ENCODE results near the gene AGO3. TPM values are rescaled to one million over a fixed set of nuclear protein-coding genes. Genes with fewer than 3 reads are reported as not detected.
A peak's percentile ranks its signal among the peaks of the same experiment; 100 is the strongest.
"Not testable (repeated sequence)": the region's sequence is repeated elsewhere in the genome, so short reads cannot be mapped to it uniquely, and the experiment has no call there.

Gene AGO3
- total and polyA plus RNA-seq, 4 experiments from 2014 or later, result 11.2 to 47.3 (median 29.5) TPM

DNA sequence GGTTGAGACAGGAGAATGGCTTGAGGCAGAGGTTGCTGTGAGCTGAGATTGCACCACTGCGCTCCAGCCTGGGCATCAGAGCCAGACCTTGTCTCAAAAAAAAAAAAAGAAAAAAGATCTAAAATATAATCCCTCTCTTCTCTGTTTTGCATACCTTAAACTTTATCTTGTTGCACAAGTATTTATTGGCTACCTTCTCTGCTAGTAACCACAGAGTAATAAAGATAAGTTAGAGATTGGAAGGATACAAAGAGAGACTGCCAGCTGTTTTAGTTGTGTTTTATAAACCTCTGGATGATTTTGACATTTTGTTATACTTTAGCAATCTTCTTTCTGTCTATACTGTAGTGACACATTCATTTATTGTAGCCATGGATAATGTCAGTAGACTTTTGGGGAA is 27.7 kb downstream of the AGO3 start:
- CTCF ChIA-PET (ENCODE audit: partially characterized antibody), result no interaction called here
- Histone ChIP-seq H3K4me3 (ENCODE audit: low read length in 2 of 2) (no peak overlapping the region), H3K27me3 (ENCODE audit: insufficient read depth, low read length) (no peaks in the 10 kb centered on the region), H3K27ac (ENCODE audit: low read depth, low read length) (no peak overlapping the region), H3K9me3 (ENCODE audit: control insufficient read depth in 1 of 2, low read length in 2 of 2) (no peaks in the 10 kb centered on the region), H3K36me3 (ENCODE audit: insufficient read depth, low read length) (no peaks in the 10 kb centered on the region), H3K4me1 (ENCODE audit: insufficient read depth, low read length) (no peaks in the 10 kb centered on the region)
- Mint-ChIP-seq H3K4me3 (no peak overlapping the region), H3K9me3 (no peaks in the 10 kb centered on the region), H3K4me1 (peaks cover 5 to 12% (median 7%) of the 10 kb centered on the region in 4 donors), H3K27ac (peak overlapping the region in 1 of 7 donors; percentile 22), H3K36me3 (peaks cover 18 to 19% of the 10 kb centered on the region in 2 donors), H3K27me3 (no peaks in the 10 kb centered on the region)
- DNase-seq, result no peak
- POLR2A ChIA-PET (ENCODE audit: partially characterized antibody), result interaction anchor here (0.7 kb wide), 1 partner anchor 29 kb away, joined by 3 read pairs; no protein-coding TSS in a partner anchor
- intact Hi-C loops (cut with micrococcal nuclease), result no loop called here

DNA sequence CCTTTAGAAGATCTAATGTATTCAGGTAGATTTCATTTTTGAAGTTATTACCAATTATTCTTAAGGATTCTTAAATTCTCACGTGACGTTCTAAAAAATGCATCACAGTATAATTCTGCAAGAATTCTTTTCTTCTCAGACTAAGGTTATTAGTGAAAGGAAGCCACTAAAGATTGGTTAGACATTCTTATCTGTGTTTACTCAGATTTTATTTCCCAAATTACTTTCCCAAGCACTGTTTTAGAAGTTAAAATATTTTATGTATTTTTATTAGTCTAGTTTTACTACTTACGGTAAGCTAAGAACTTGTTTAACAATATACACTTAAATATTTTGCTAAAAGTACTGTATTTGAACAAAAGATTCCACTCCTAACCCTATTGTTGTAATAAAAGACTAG is 28.4 kb downstream of the AGO3 start:
- no peak overlapping the region for H3K27ac Mint-ChIP-seq
- ChIA-PET CTCF (ENCODE audit: partially characterized antibody) (no interaction called here), POLR2A (ENCODE audit: partially characterized antibody) (interaction anchor here (0.7 kb wide), 1 partner anchor 29 kb away, joined by 3 read pairs; no protein-coding TSS in a partner anchor)
- H3K9me3 ChIP-seq (ENCODE audit: control insufficient read depth in 1 of 2, low read length in 2 of 2), result no peaks in the 10 kb centered on the region
- no peak overlapping the region for H3K4me3 ChIP-seq (ENCODE audit: low read length in 2 of 2)
- H3K4me1 Mint-ChIP-seq, result peaks cover 5 to 8% (median 7%) of the 10 kb centered on the region in 4 donors
- no peaks in the 10 kb centered on the region for H3K36me3 ChIP-seq (ENCODE audit: insufficient read depth, low read length)
- no peaks in the 10 kb centered on the region for H3K27me3 ChIP-seq (ENCODE audit: insufficient read depth, low read length)
- no peak overlapping the region for H3K4me3 Mint-ChIP-seq
- DNase-seq, result no peak
- no peaks in the 10 kb centered on the region for H3K9me3 Mint-ChIP-seq
- no peaks in the 10 kb centered on the region for H3K4me1 ChIP-seq (ENCODE audit: insufficient read depth, low read length)
- H3K27me3 Mint-ChIP-seq, result no peaks in the 10 kb centered on the region
- H3K36me3 Mint-ChIP-seq, result peaks cover 19 to 24% of the 10 kb centered on the region in 2 donors
- intact Hi-C loops (cut with micrococcal nuclease), result no loop called here
- no peak overlapping the region for H3K27ac ChIP-seq (ENCODE audit: low read depth, low read length)

DNA sequence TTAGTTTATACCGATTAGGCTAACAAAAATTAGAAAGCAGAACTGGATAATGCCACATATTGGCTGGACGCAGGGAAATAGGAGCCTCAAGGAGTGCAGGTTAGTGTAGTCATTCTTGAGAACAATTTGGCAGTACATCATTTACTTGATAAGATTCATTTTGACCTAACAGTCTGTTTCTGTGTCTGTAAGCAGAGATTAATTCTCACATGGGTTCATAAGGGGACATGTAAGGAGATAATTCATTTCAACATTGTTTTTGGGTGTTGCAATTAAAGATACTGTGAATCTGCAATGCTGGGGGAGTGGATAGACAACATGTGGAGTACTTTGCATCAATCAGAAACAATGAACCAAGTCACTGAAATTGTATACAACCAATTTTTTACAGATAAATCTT is 32.0 kb downstream of the AGO3 start:
- Histone ChIP-seq H3K36me3 (ENCODE audit: insufficient read depth, low read length) (peaks cover under 1% of the 10 kb centered on the region), H3K27me3 (ENCODE audit: insufficient read depth, low read length) (no peaks in the 10 kb centered on the region), H3K9me3 (ENCODE audit: control insufficient read depth in 1 of 2, low read length in 2 of 2) (no peaks in the 10 kb centered on the region), H3K27ac (ENCODE audit: low read depth, low read length) (no peak overlapping the region), H3K4me1 (ENCODE audit: insufficient read depth, low read length) (no peaks in the 10 kb centered on the region), H3K4me3 (ENCODE audit: low read length in 2 of 2) (no peak overlapping the region)
- Mint-ChIP-seq H3K4me3 (no peak overlapping the region), H3K36me3 (peaks cover 13 to 14% of the 10 kb centered on the region in 2 donors), H3K27ac (no peak overlapping the region), H3K4me1 (peaks cover 0 to 8% (median 3%) of the 10 kb centered on the region in 4 donors), H3K27me3 (no peaks in the 10 kb centered on the region), H3K9me3 (no peaks in the 10 kb centered on the region)
- intact Hi-C loops (cut with micrococcal nuclease), result no loop called here
- ChIA-PET CTCF (ENCODE audit: partially characterized antibody) (no interaction called here), POLR2A (ENCODE audit: partially characterized antibody) (no interaction called here)
- DNase-seq, result no peak

DNA sequence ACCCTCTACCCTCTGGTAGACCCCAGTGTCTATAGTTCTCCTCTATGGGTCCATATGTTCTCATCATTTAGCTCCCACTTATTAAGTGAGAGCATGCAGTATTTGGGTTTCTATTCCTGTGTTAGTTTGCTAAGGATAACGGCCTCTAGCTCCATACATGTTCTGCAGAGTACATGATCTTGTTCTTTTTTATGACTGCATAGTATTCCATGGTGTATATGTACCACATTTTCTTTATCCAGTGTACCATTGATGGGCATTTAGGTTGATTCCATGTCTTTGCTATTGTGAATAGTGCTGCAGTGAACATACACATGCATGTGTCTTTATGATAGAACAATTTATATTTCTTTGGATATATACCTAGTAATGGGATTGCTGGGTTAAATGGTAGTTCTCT is 33.4 kb downstream of the AGO3 start:
- H3K4me3 ChIP-seq (ENCODE audit: low read length in 2 of 2); intact Hi-C loops (cut with micrococcal nuclease); DNase-seq; H3K27ac Mint-ChIP-seq; CTCF ChIA-PET (ENCODE audit: partially characterized antibody); POLR2A ChIA-PET (ENCODE audit: partially characterized antibody); H3K36me3 ChIP-seq (ENCODE audit: insufficient read depth, low read length); H3K27ac ChIP-seq (ENCODE audit: low read depth, low read length); H3K4me1 Mint-ChIP-seq; H3K27me3 Mint-ChIP-seq; H3K9me3 Mint-ChIP-seq; H3K27me3 ChIP-seq (ENCODE audit: insufficient read depth, low read length); H3K9me3 ChIP-seq (ENCODE audit: control insufficient read depth in 1 of 2, low read length in 2 of 2); H3K4me1 ChIP-seq (ENCODE audit: insufficient read depth, low read length); H3K4me3 Mint-ChIP-seq: not testable (repeated sequence)
- peaks cover 23 to 27% of the 10 kb centered on the region in 2 donors for H3K36me3 Mint-ChIP-seq

DNA sequence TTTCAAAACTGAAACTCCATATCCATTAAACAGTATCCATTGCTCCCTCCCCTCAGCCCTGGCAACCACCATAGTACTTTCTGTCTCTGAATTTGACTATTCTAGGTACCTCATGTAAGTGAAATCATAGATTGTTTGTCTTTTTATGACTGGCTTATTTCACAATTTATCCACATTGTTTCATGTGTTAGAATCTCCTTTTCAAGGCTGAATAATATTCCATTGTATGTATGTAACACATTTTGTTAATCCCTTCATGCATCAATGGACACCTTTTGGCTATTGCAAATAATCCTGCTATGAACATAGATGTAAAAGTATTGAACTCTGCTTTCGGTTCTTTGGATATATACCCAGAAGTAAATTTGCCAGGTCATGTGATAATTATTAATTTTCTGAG is 37.5 kb downstream of the AGO3 start:
- no peaks in the 10 kb centered on the region for H3K4me1 ChIP-seq (ENCODE audit: insufficient read depth, low read length)
- peaks cover 0 to 9% (median 1%) of the 10 kb centered on the region in 4 donors for H3K4me1 Mint-ChIP-seq
- no peaks in the 10 kb centered on the region for H3K9me3 ChIP-seq (ENCODE audit: control insufficient read depth in 1 of 2, low read length in 2 of 2)
- H3K4me3 ChIP-seq (ENCODE audit: low read length in 2 of 2), result no peak overlapping the region
- H3K27me3 ChIP-seq (ENCODE audit: insufficient read depth, low read length), result no peaks in the 10 kb centered on the region
- peaks cover 18% of the 10 kb centered on the region for H3K36me3 ChIP-seq (ENCODE audit: insufficient read depth, low read length)
- DNase-seq, result no peak
- H3K4me3 Mint-ChIP-seq, result no peak overlapping the region
- no peaks in the 10 kb centered on the region for H3K9me3 Mint-ChIP-seq
- ChIA-PET CTCF (ENCODE audit: partially characterized antibody) (no interaction called here), POLR2A (ENCODE audit: partially characterized antibody) (no interaction called here)
- no peaks in the 10 kb centered on the region for H3K27me3 Mint-ChIP-seq
- H3K27ac Mint-ChIP-seq, result no peak overlapping the region
- H3K27ac ChIP-seq (ENCODE audit: low read depth, low read length), result no peak overlapping the region
- H3K36me3 Mint-ChIP-seq, result peaks cover 36 to 42% of the 10 kb centered on the region in 2 donors
- intact Hi-C loops (cut with micrococcal nuclease), result no loop called here

DNA sequence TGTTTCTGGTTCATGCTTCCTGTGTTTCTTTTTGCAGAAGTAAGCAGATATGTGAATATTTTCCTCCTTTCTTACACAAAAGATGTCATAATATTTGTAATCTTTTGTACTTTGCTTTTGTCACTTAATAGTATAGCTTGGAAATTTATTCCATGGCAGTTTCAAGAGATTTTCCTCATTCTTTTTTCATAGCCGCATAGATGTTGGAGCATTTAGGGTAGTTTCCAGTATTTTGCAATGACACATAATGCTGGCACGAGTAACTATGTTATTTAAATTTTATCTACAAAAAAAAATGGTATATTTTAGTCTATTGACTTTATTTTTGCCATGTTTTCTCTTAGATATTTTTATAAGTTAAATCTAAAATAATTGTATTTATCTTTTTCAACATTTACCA is 40.7 kb downstream of the AGO3 start:
- intact Hi-C loops (cut with micrococcal nuclease), result no loop called here
- Histone ChIP-seq H3K4me1 (ENCODE audit: insufficient read depth, low read length) (no peaks in the 10 kb centered on the region), H3K36me3 (ENCODE audit: insufficient read depth, low read length) (peaks cover 18% of the 10 kb centered on the region), H3K27ac (ENCODE audit: low read depth, low read length) (no peak overlapping the region), H3K9me3 (ENCODE audit: control insufficient read depth in 1 of 2, low read length in 2 of 2) (no peaks in the 10 kb centered on the region), H3K4me3 (ENCODE audit: low read length in 2 of 2) (no peak overlapping the region), H3K27me3 (ENCODE audit: insufficient read depth, low read length) (no peaks in the 10 kb centered on the region)
- ChIA-PET POLR2A (ENCODE audit: partially characterized antibody) (no interaction called here), CTCF (ENCODE audit: partially characterized antibody) (no interaction called here)
- no peak for DNase-seq
- H3K4me1 Mint-ChIP-seq, result peaks cover 4 to 14% (median 10%) of the 10 kb centered on the region in 4 donors
- H3K9me3 Mint-ChIP-seq, result no peaks in the 10 kb centered on the region
- no peaks in the 10 kb centered on the region for H3K27me3 Mint-ChIP-seq
- H3K27ac Mint-ChIP-seq, result no peak overlapping the region
- H3K36me3 Mint-ChIP-seq, result peaks cover 54 to 56% of the 10 kb centered on the region in 2 donors
- no peak overlapping the region for H3K4me3 Mint-ChIP-seq

DNA sequence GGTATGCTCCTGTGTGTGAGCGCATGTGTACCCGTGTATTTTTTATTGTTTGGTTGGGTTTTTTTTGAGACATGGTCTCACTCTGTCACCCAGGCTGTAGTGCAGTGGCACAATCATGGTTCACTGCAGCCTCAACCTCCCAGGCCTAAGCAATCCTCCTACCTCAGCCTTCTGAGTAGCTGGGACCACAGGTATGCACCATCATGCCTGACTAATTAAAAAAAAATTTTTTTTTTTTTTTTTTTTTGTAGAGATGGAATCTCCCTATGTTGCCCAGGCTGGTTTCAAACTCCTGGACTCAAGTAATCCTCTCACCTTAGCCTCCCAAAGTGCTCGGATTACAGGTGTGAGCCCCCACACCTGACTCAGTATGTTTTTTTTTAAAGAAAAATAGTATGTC is 41.7 kb downstream of the AGO3 start:
- H3K36me3 ChIP-seq (ENCODE audit: insufficient read depth, low read length), result peaks cover 18% of the 10 kb centered on the region
- DNase-seq; H3K4me3 ChIP-seq (ENCODE audit: low read length in 2 of 2); H3K4me1 ChIP-seq (ENCODE audit: insufficient read depth, low read length); H3K4me3 Mint-ChIP-seq; H3K27me3 Mint-ChIP-seq; H3K9me3 Mint-ChIP-seq; POLR2A ChIA-PET (ENCODE audit: partially characterized antibody); CTCF ChIA-PET (ENCODE audit: partially characterized antibody); H3K27ac Mint-ChIP-seq; H3K27ac ChIP-seq (ENCODE audit: low read depth, low read length); H3K27me3 ChIP-seq (ENCODE audit: insufficient read depth, low read length); intact Hi-C loops (cut with micrococcal nuclease); H3K9me3 ChIP-seq (ENCODE audit: control insufficient read depth in 1 of 2, low read length in 2 of 2): not testable (repeated sequence)
- Mint-ChIP-seq H3K4me1 (peaks cover 4 to 14% (median 10%) of the 10 kb centered on the region in 4 donors), H3K36me3 (peaks cover 53 to 56% of the 10 kb centered on the region in 2 donors)

DNA sequence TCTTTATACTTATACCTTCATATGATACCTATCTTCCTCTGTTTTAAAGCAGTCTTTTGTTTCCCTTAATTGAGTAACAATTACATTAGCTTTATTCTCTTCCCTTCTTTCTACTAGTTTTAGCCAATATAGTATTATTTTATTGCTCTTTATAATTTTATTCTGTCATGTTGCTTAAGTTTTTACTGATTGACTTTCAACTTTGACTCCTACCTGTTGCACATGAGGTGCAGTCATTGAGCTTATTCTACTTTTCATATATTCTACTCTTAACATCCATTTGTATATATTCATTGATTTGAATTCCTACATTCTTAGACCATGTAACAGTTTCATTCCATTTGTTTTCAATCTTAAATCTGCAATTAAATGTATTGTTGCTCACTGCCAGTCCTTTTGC is 49.2 kb downstream of the AGO3 start:
- Mint-ChIP-seq H3K27me3 (no peaks in the 10 kb centered on the region), H3K4me3 (no peak overlapping the region), H3K27ac (no peak overlapping the region), H3K9me3 (no peaks in the 10 kb centered on the region), H3K36me3 (peaks cover 42 to 46% of the 10 kb centered on the region in 2 donors), H3K4me1 (peaks cover 3 to 5% (median 5%) of the 10 kb centered on the region in 4 donors)
- no peaks in the 10 kb centered on the region for H3K9me3 ChIP-seq (ENCODE audit: control insufficient read depth in 1 of 2, low read length in 2 of 2)
- ChIA-PET POLR2A (ENCODE audit: partially characterized antibody) (no interaction called here), CTCF (ENCODE audit: partially characterized antibody) (no interaction called here)
- no peak overlapping the region for H3K27ac ChIP-seq (ENCODE audit: low read depth, low read length)
- DNase-seq, result no peak
- H3K4me3 ChIP-seq (ENCODE audit: low read length in 2 of 2), result no peak overlapping the region
- peaks cover 4% of the 10 kb centered on the region for H3K36me3 ChIP-seq (ENCODE audit: insufficient read depth, low read length)
- no peaks in the 10 kb centered on the region for H3K27me3 ChIP-seq (ENCODE audit: insufficient read depth, low read length)
- intact Hi-C loops (cut with micrococcal nuclease), result no loop called here
- H3K4me1 ChIP-seq (ENCODE audit: insufficient read depth, low read length), result no peaks in the 10 kb centered on the region
